Tibial artery (tissue), 4 donors: Measurements from ENCODE around the gene SCAMP1.

Source experiments
- DNase-seq, 2 donors: peaks; one replicate each; pipeline ENCODE4 v3.0.0-alpha.2; 2019
- H3K27ac ChIP-seq, 2 donors: fragments of 200-600 bp; sonication (generic) in 1 of 2; 1 replicate in 1 of 2; 2 replicates in 1 of 2; pipeline ENCODE4 v1.5.1; 2018 to 2019; ENCODE audit warnings: mild to moderate bottlenecking in 1 of 2
- H3K27me3 ChIP-seq, 2 donors: fragments of 200-600 bp; sonication (generic) in 1 of 2; one replicate each; pipeline versions ENCODE4 v1.5.1 to v1.6.0; 2016 to 2019
- H3K36me3 ChIP-seq, 3 donors: fragments of 200-600 bp; sonication (generic) in 2 of 3; one replicate each; pipeline ENCODE4 v1.5.1; 2016 to 2019; ENCODE audit warnings: mild to moderate bottlenecking in 2 of 3
- H3K4me1 ChIP-seq, 4 donors: fragments of 200-600 bp; sonication (generic) in 2 of 4; 1 replicate in 3 of 4; 2 replicates in 1 of 4; pipeline ENCODE4 v1.5.1; 2016 to 2019
- H3K4me3 ChIP-seq, 2 donors: fragments of 200-600 bp; sonication (generic) in 1 of 2; 1 replicate in 1 of 2; 2 replicates in 1 of 2; pipeline ENCODE4 v1.5.1; 2018 to 2019; ENCODE audit warnings: mild to moderate bottlenecking in 2 of 2
- H3K9me3 ChIP-seq, 3 donors: fragments of 200-600 bp; sonication (generic) in 1 of 3; one replicate each; pipeline ENCODE4 v1.5.1; 2016 to 2019
- CTCF ChIP-seq, 2 experiments: fragments of 200-600 bp in 1 of 2; fragments of 450-650 bp in 1 of 2; IDR thresholded peaks; one replicate each; pipeline ENCODE4 v1.5.1; 2017 to 2019; ENCODE audit warnings: antibody characterized with exemption in 2 of 2, mild to moderate bottlenecking in 1 of 2, moderate library complexity in 1 of 2
- intact Hi-C: fragments of 100-400 bp; cut with DNase I; formaldehyde crosslinking; loops from one replicate; pipeline ENCODE4 v1.15.0; 2023; ENCODE audit warnings: low total_unique reads

SCAMP1 gene

GRCh38 chr5:78486218-78486617 lies 125.8 kb downstream of the SCAMP1 start:
- Histone ChIP-seq H3K27ac (no peak overlapping the region), H3K4me3 (no peak overlapping the region), H3K4me1 (peaks cover 0 to 21% (median 6%) of the 10 kb centered on the region in 4 donors), H3K9me3 (no peaks in the 10 kb centered on the region), H3K36me3 (peaks cover 9 to 30% (median 14%) of the 10 kb centered on the region in 3 donors), H3K27me3 (no peaks in the 10 kb centered on the region)
- DNase-seq, result no peak
- no peak for TF ChIP-seq CTCF (IDR thresholded peaks at IDR 0.05)
- intact Hi-C loops, result no loop called here

GRCh38 chr5:78487846-78488245 lies 127.4 kb downstream of the SCAMP1 start:
- Histone ChIP-seq H3K4me1 (peaks cover 0 to 23% (median 10%) of the 10 kb centered on the region in 4 donors), H3K36me3 (peaks cover 9 to 15% (median 14%) of the 10 kb centered on the region in 3 donors), H3K27ac (no peak overlapping the region), H3K9me3 (no peaks in the 10 kb centered on the region), H3K27me3 (no peaks in the 10 kb centered on the region), H3K4me3 (no peak overlapping the region)
- intact Hi-C loops, result no loop called here
- no peak for DNase-seq
- TF ChIP-seq CTCF (IDR thresholded peaks at IDR 0.05), result no peak

GRCh38 chr5:78490709-78491485 lies 130.5 kb downstream of the SCAMP1 start:
- Histone ChIP-seq H3K4me1 (peaks cover 0 to 36% (median 8%) of the 10 kb centered on the region in 4 donors), H3K4me3 (no peak overlapping the region), H3K36me3 (peaks cover 9 to 15% (median 14%) of the 10 kb centered on the region in 3 donors), H3K9me3 (no peaks in the 10 kb centered on the region), H3K27me3 (no peaks in the 10 kb centered on the region), H3K27ac (no peak overlapping the region)
- intact Hi-C loops, result no loop called here
- DNase-seq, result no peak
- TF ChIP-seq CTCF (IDR thresholded peaks at IDR 0.05), result no peak

GRCh38 chr5:78492224-78492623 lies 131.8 kb downstream of the SCAMP1 start:
- H3K4me3 ChIP-seq, result no peak overlapping the region
- H3K4me1 ChIP-seq, result peaks cover 0 to 38% (median 8%) of the 10 kb centered on the region in 4 donors
- no peaks in the 10 kb centered on the region for H3K27me3 ChIP-seq
- no peaks in the 10 kb centered on the region for H3K9me3 ChIP-seq
- DNase-seq, result no peak
- no peak for TF ChIP-seq CTCF (IDR thresholded peaks at IDR 0.05)
- H3K36me3 ChIP-seq, result peaks cover 9 to 15% (median 14%) of the 10 kb centered on the region in 3 donors
- intact Hi-C loops, result no loop called here
- H3K27ac ChIP-seq, result no peak overlapping the region

GRCh38 chr5:78492650-78493049 lies 132.2 kb downstream of the SCAMP1 start:
- Histone ChIP-seq H3K4me3 (no peak overlapping the region), H3K4me1 (peaks cover 0 to 42% (median 12%) of the 10 kb centered on the region in 4 donors), H3K9me3 (no peaks in the 10 kb centered on the region), H3K36me3 (peaks cover 9 to 15% (median 14%) of the 10 kb centered on the region in 3 donors), H3K27me3 (no peaks in the 10 kb centered on the region), H3K27ac (no peak overlapping the region)
- intact Hi-C loops, result no loop called here
- DNase-seq, result no peak
- TF ChIP-seq CTCF (IDR thresholded peaks at IDR 0.05), result no peak
